Neuronal stem cell (in vitro differentiated cells): Measurements from ENCODE around the gene MAFB.
A peak's percentile ranks its signal among the peaks of the same experiment; 100 is the strongest.

Source experiments
- DNase-seq: peaks from one replicate; pipeline ENCODE4 v3.0.0-alpha.2; 2013; ENCODE audit warnings: low spot score
- H2AFZ ChIP-seq: one replicate; pipeline ENCODE4 v1.6.1; 2013; ENCODE audit warnings: mild to moderate bottlenecking, low read length, inconsistent platforms
- H2AK5ac ChIP-seq: 2 replicates; pipeline ENCODE4 v1.6.1; 2013; ENCODE audit warnings: low read depth, mild to moderate bottlenecking, inconsistent platforms, low read length, moderate library complexity, mixed read lengths
- H2BK120ac ChIP-seq: 2 replicates; pipeline ENCODE4 v1.6.1; 2013; ENCODE audit warnings: low read depth, mild to moderate bottlenecking, inconsistent platforms, low read length, moderate library complexity, mixed read lengths
- H2BK12ac ChIP-seq: one replicate; pipeline ENCODE4 v1.6.1; 2013; ENCODE audit warnings: low read length, inconsistent platforms
- H2BK15ac ChIP-seq: 2 replicates; pipeline ENCODE4 v1.6.1; 2013; ENCODE audit warnings: mild to moderate bottlenecking, low read length, inconsistent platforms, mixed read lengths
- H2BK5ac ChIP-seq: one replicate; pipeline ENCODE4 v1.6.1; 2013; ENCODE audit warnings: inconsistent platforms, mild to moderate bottlenecking, low read length, moderate library complexity
- H3K14ac ChIP-seq: one replicate; pipeline ENCODE4 v1.6.1; 2013; ENCODE audit warnings: low read length, inconsistent platforms
- H3K18ac ChIP-seq: 2 replicates; pipeline ENCODE4 v1.6.1; 2013; ENCODE audit warnings: low read length, inconsistent platforms
- H3K23ac ChIP-seq: 2 replicates; pipeline ENCODE4 v1.6.1; 2013; ENCODE audit warnings: low read depth, mild to moderate bottlenecking, mixed read lengths, low read length, inconsistent platforms; ENCODE audit not compliant: poor library complexity
- H3K27ac ChIP-seq: replicated peaks from 3 replicates; pipeline ENCODE4 v1.5.1; 2013; ENCODE audit warnings: low read length, inconsistent platforms
- H3K27me3 ChIP-seq, 3 experiments: 2 replicates each; pipeline ENCODE4 v1.6.1; 2013; ENCODE audit warnings: low read length in 3 of 3, mild to moderate bottlenecking in 2 of 3, inconsistent platforms in 1 of 3, low read depth in 1 of 3, mixed read lengths in 1 of 3, moderate library complexity in 1 of 3; ENCODE audit not compliant: control insufficient read depth in 3 of 3, insufficient read depth in 3 of 3
- H3K36me3 ChIP-seq, 2 donors: replicated peaks in 1 of 2; 2 replicates each; pipeline ENCODE4 v1.6.1; 2013; ENCODE audit warnings: low read length in 2 of 2; ENCODE audit not compliant: control insufficient read depth in 2 of 2, insufficient read depth in 2 of 2
- H3K4ac ChIP-seq: 2 replicates; pipeline ENCODE4 v1.6.1; 2013; ENCODE audit warnings: inconsistent platforms, mild to moderate bottlenecking, low read length, moderate library complexity
- H3K4me1 ChIP-seq, 2 donors: 1 replicate in 1 of 2; 2 replicates in 1 of 2; pipeline ENCODE4 v1.6.1; 2013; ENCODE audit warnings: low read length in 2 of 2, low read depth in 1 of 2; ENCODE audit not compliant: control insufficient read depth in 2 of 2, insufficient read depth in 1 of 2
- H3K4me2 ChIP-seq: one replicate; pipeline ENCODE4 v1.6.1; 2013; ENCODE audit warnings: mild to moderate bottlenecking, low read length, inconsistent platforms; ENCODE audit not compliant: insufficient read depth, poor library complexity, severe bottlenecking
- H3K4me3 ChIP-seq, 2 donors: 2 replicates each; pipeline ENCODE4 v1.5.1; 2013; ENCODE audit warnings: low read length in 2 of 2, mild to moderate bottlenecking in 2 of 2, inconsistent platforms in 1 of 2, moderate library complexity in 1 of 2
- H3K79me1 ChIP-seq: one replicate; pipeline ENCODE4 v1.6.1; 2013; ENCODE audit warnings: low read depth, mild to moderate bottlenecking, inconsistent platforms, low read length, moderate library complexity
- H3K9ac ChIP-seq: one replicate; pipeline ENCODE4 v1.6.1; 2013; ENCODE audit warnings: mild to moderate bottlenecking, low read depth, low read length, inconsistent platforms; ENCODE audit not compliant: poor library complexity
- H3K9me3 ChIP-seq, 2 donors: replicated peaks in 1 of 2; 2 replicates each; pipeline versions ENCODE3 to v1.6.1; 2013; ENCODE audit warnings: low read length in 2 of 2, mild to moderate bottlenecking in 2 of 2, inconsistent platforms in 1 of 2, low read depth in 1 of 2, mixed read lengths in 1 of 2, moderate library complexity in 1 of 2; ENCODE audit not compliant: control insufficient read depth in 2 of 2, insufficient read depth in 1 of 2
- H4K8ac ChIP-seq: one replicate; pipeline ENCODE4 v1.6.1; 2013; ENCODE audit warnings: low read depth, mild to moderate bottlenecking, inconsistent platforms, low read length, moderate library complexity
- H4K91ac ChIP-seq: one replicate; pipeline ENCODE4 v1.6.1; 2013; ENCODE audit warnings: low read length, low read depth, mild to moderate bottlenecking, inconsistent platforms; ENCODE audit not compliant: poor library complexity
- WGBS, 2 donors: extraction: QIAGEN DNeasy Blood & Tissue Kit; methylation state at CpG; one replicate each; pipeline ENCODE4 v1.1.7; 2013; ENCODE audit warnings: missing lambda C conversion rate in 2 of 2, mixed read lengths in 1 of 2; ENCODE audit not compliant: insufficient read length in 2 of 2, insufficient replicate concordance in 1 of 2; ENCODE audit errors: extremely low coverage in 2 of 2; 5-methylcytosine and 5-hydroxymethylcytosine counted together

The MAFB gene

DNA sequence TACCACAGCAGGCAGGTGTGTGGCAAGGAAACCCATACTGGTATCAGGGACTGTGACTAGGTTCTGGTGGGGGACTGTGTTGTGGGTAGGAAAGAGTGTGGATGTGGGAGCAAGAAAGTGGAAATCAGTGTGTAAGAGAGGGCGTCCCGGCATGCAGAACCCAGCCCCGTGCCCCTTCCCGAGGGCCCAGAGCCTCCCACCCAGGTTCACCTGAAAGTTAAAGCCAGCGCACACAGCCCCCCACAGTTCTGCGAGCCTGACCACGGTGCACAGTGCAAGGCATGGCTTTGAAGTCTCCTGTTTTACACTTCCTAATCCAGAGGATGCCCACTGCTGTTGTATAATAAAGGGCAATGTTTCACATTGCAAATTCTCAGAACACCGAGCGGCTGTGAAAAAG, 22.7 kb downstream of the MAFB start:
- H2AK5ac ChIP-seq: no peak overlapping the region
- no peaks in the 10 kb centered on the region for H3K79me1 ChIP-seq
- H4K91ac ChIP-seq: no peak overlapping the region
- H3K4me3 ChIP-seq: no peak overlapping the region
- H3K9ac ChIP-seq: no peak overlapping the region
- no peak overlapping the region for H3K4ac ChIP-seq
- no peak overlapping the region for H4K8ac ChIP-seq
- no peak overlapping the region for H3K14ac ChIP-seq
- no peak overlapping the region for H2BK12ac ChIP-seq
- H3K23ac ChIP-seq: no peak overlapping the region
- no peak overlapping the region for H2BK120ac ChIP-seq
- H2BK5ac ChIP-seq: no peak overlapping the region
- H3K27me3 ChIP-seq: peaks cover 0 to 2% (median 0%) of the 10 kb centered on the region in 3 experiments
- H3K27ac ChIP-seq: no peak overlapping the region
- H3K36me3 ChIP-seq: peaks cover 0 to 3% of the 10 kb centered on the region in 2 donors
- H2BK15ac ChIP-seq: no peak overlapping the region
- no CpG with 5 or more reads among the region's 9 CpGs for WGBS, 2 donors
- DNase-seq: no peak
- no peak overlapping the region for H3K18ac ChIP-seq
- no peak overlapping the region for H2AFZ ChIP-seq
- H3K9me3 ChIP-seq: peaks cover 0 to 3% of the 10 kb centered on the region in 2 donors
- H3K4me2 ChIP-seq: no peak overlapping the region
- peaks cover 0 to 2% of the 10 kb centered on the region in 2 donors for H3K4me1 ChIP-seq

GRCh38 chr20:40664891-40665290, 24.1 kb downstream of the MAFB start:
- H2BK5ac ChIP-seq: no peak overlapping the region
- H3K4me2 ChIP-seq: no peak overlapping the region
- no peak overlapping the region for H3K18ac ChIP-seq
- no peak for DNase-seq
- H3K4ac ChIP-seq: no peak overlapping the region
- H3K9ac ChIP-seq: no peak overlapping the region
- peaks cover 0 to 3% of the 10 kb centered on the region in 2 donors for H3K36me3 ChIP-seq
- H2BK12ac ChIP-seq: no peak overlapping the region
- 100% methylated on average over 2 of the region's 5 CpGs; no CpG with 5 or more reads in 1 of the 2 donors for WGBS, 2 donors
- H2AK5ac ChIP-seq: no peak overlapping the region
- H3K27ac ChIP-seq: no peak overlapping the region
- H2AFZ ChIP-seq: no peak overlapping the region
- peaks cover 0 to 3% of the 10 kb centered on the region in 2 donors for H3K9me3 ChIP-seq
- H2BK120ac ChIP-seq: no peak overlapping the region
- no peak overlapping the region for H2BK15ac ChIP-seq
- no peak overlapping the region for H4K8ac ChIP-seq
- peaks cover 0 to 2% (median 0%) of the 10 kb centered on the region in 3 experiments for H3K27me3 ChIP-seq
- H3K4me3 ChIP-seq: no peak overlapping the region
- peaks cover 0 to 2% of the 10 kb centered on the region in 2 donors for H3K4me1 ChIP-seq
- no peak overlapping the region for H4K91ac ChIP-seq
- H3K14ac ChIP-seq: no peak overlapping the region
- no peaks in the 10 kb centered on the region for H3K79me1 ChIP-seq
- H3K23ac ChIP-seq: no peak overlapping the region

DNA sequence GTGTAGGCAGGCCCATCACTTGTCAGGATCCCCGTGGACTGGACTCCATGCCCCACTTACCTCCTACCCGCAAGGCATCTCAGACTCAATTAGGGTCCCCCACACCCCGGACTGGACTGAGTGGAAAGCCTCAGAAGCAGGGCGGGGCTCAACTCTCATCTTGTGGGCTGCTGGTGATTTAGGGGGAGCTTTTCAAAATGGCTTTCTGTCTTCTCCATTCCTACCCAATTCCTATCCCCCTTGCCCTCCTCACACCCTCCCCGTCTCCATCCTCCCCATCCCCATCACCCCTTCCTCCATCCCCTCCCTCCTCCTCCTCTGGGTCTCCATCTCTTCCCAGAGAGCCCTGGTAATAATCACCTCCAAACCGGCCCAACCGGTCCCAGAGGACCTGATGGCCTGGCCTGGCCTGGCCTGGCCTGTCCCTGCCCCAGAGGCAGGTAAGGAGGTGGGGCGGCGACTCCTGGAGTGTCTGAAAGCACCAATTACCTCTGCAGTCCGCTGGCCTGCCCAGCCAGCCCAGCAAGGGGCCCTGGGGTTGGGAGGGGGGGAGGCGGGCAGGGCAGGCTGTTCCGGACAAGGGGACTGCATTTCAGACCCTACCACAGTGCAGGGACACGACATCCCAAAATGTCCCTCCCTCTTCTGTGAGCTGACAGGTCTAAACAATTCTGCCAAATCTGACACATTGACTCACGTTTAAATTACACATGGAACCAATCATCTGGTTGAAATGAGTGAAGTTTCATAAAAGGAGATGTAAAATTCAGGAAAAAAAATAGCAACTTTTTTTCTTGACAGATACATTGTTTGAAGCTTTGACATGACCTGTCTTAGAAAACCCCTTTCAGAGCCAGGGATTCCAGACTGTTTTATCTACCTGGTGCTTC, 24.8 kb downstream of the MAFB start:
- Histone ChIP-seq H3K4me1 (peaks cover 0 to 2% of the 10 kb centered on the region in 2 donors), H3K27me3 (peaks cover 0 to 2% (median 0%) of the 10 kb centered on the region in 3 experiments), H2BK5ac (no peak overlapping the region), H2BK120ac (no peak overlapping the region), H3K9me3 (peaks cover 0 to 3% of the 10 kb centered on the region in 2 donors), H2BK15ac (no peak overlapping the region), H4K91ac (no peak overlapping the region), H3K27ac (no peak overlapping the region), H3K4me2 (no peak overlapping the region), H3K9ac (no peak overlapping the region), H3K4ac (no peak overlapping the region), H2AFZ (no peak overlapping the region), H2AK5ac (no peak overlapping the region), H3K18ac (peak overlapping the region; percentile 39), H3K4me3 (no peak overlapping the region), H3K79me1 (no peaks in the 10 kb centered on the region), H3K14ac (no peak overlapping the region), H3K23ac (no peak overlapping the region), H2BK12ac (no peak overlapping the region), H3K36me3 (peaks cover 0 to 3% of the 10 kb centered on the region in 2 donors), H4K8ac (no peak overlapping the region)
- no CpG with 5 or more reads among the region's 14 CpGs for WGBS, 2 donors
- DNase-seq: no peak

DNA sequence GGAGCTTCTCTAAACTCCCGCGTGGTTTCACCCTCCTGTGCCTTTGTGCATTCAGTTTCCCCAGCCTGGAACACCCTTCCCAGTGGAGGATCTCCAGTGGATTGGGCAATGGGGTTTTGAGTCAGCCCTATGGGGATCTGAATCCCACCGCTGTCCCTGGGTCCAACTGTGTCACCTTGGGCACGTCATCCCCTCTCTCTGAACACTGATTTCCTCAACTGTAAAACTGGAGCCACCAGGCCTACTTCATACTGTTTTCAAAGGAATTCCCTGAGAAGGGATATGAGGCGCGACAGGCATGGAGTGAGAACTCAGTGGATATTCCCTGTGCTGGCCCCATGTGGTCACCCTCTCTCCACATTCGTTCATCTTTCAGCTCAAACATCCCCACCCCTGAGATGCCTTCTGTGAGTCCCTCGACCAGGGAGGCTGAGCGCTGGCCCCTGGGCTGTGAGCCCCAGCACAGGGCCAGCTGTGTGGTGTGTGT, 25.7 kb downstream of the MAFB start:
- no peak overlapping the region for H3K23ac ChIP-seq
- no peak overlapping the region for H3K18ac ChIP-seq
- H3K14ac ChIP-seq: no peak overlapping the region
- H2BK12ac ChIP-seq: no peak overlapping the region
- H3K4me1 ChIP-seq: peaks cover 0 to 2% of the 10 kb centered on the region in 2 donors
- no peak for DNase-seq
- H2BK15ac ChIP-seq: peak overlapping the region; percentile 43
- H3K4me3 ChIP-seq: no peak overlapping the region
- H3K27ac ChIP-seq: no peak overlapping the region
- no peak overlapping the region for H4K8ac ChIP-seq
- no CpG with 5 or more reads among the region's 9 CpGs for WGBS, 2 donors
- H3K4me2 ChIP-seq: no peak overlapping the region
- H4K91ac ChIP-seq: no peak overlapping the region
- H2BK5ac ChIP-seq: no peak overlapping the region
- H3K4ac ChIP-seq: no peak overlapping the region
- peaks cover 0 to 3% of the 10 kb centered on the region in 2 donors for H3K9me3 ChIP-seq
- no peak overlapping the region for H2BK120ac ChIP-seq
- no peak overlapping the region for H2AK5ac ChIP-seq
- no peak overlapping the region for H2AFZ ChIP-seq
- H3K27me3 ChIP-seq: peaks cover 0 to 2% (median 0%) of the 10 kb centered on the region in 3 experiments
- no peaks in the 10 kb centered on the region for H3K79me1 ChIP-seq
- no peak overlapping the region for H3K9ac ChIP-seq
- peaks cover 0 to 3% of the 10 kb centered on the region in 2 donors for H3K36me3 ChIP-seq
